GM21717 (cell line): ENCODE data around the gene NMUR2.

Source experiments
- ATAC-seq: cut with Tn5 transposase; IDR thresholded peaks from one replicate; pipeline ENCODE4 v1.9.1; 2021; ENCODE audit warnings: mild to moderate bottlenecking, moderate library complexity; ENCODE audit not compliant: unreplicated experiment

Gene NMUR2, protein sequence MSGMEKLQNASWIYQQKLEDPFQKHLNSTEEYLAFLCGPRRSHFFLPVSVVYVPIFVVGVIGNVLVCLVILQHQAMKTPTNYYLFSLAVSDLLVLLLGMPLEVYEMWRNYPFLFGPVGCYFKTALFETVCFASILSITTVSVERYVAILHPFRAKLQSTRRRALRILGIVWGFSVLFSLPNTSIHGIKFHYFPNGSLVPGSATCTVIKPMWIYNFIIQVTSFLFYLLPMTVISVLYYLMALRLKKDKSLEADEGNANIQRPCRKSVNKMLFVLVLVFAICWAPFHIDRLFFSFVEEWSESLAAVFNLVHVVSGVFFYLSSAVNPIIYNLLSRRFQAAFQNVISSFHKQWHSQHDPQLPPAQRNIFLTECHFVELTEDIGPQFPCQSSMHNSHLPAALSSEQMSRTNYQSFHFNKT

DNA sequence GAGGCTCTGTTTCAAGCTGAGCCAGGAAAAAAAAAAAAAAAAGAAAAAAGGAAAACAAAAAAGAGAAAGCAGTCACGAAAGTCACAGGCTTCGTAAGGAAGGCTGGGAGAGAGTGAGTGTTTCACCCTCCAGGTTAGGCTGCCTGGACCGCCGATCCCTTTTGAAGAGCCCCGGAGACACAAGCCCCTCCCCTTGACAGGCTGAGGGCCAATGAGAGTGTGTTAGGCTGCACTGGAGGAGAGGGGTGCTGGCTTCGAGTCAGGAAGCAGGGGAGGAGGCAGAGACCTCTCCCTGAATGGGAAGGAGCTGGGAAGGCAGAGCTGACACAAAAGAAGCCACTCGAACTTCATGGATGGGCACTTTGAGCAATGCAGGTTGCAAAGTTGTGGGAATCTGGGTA lies at the start of gene NMUR2:
Gene NMUR2, minus strand, starts transcription at position 135 of the 400 bp plus-strand sequence. CDS start 166 bp downstream, outside the sequence.
- ATAC-seq: peak; percentile 73

DNA sequence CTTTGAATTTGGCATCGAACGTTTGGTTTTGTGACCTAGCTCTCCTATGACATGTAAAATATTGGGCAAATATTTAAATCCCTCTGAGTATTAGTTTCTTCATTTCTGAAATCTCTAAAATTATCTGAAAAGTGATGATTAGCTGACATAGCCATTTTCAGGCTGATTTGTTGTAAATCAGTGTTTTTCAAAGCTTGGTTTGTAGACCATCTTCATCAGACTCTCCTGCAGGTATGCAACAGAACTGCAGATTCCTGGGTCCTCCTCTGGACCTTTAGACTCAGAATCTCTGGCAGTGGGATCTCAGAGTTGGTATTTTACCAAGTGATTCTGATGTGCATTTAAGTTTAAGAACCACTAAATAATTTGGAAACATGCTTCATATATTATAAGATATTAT lies 38.9 kb upstream of the NMUR2 start:
- ATAC-seq: no peak

GRCh38 chr5:152439791-152440190 lies 34.7 kb upstream of the NMUR2 start:
- no peak for ATAC-seq

GRCh38 chr5:152437866-152438265 lies 32.8 kb upstream of the NMUR2 start:
- ATAC-seq: no peak

DNA sequence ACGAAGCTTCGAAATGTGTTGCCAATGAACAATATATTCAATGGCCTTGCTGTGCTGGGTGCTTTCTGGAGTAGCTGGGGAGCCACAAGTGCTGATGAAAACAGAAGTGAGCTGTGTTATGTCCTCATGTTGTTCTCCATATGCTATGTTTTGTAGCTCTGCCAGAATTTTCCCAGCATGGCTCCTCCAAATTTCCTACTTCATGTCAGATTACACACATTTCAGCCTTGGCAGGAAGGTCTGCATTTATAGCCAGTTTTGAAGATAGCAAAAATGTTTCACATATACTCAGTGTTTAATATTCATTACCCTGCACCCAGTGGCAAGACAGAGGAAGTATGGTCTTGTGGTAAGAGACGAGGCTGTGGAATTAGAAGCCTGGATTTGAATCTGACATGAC lies 22.6 kb upstream of the NMUR2 start:
- ATAC-seq: no peak

GRCh38 chr5:152425083-152425482 lies 20.0 kb upstream of the NMUR2 start:
- ATAC-seq: no peak

GRCh38 chr5:152424501-152424900 lies 19.4 kb upstream of the NMUR2 start:
- no peak for ATAC-seq

GRCh38 chr5:152422081-152422480 lies 17.0 kb upstream of the NMUR2 start:
- ATAC-seq: no peak

- ATAC-seq: no peak
These were observed 7.0 kb upstream of the NMUR2 start for GRCh38 chr5:152412129-152412528.

GRCh38 chr5:152406082-152406481 lies 1.0 kb upstream of the NMUR2 start:
- no peak for ATAC-seq

GRCh38 chr5:152404494-152404893 lies 585 bp downstream of the NMUR2 start:
- ATAC-seq: no peak

DNA sequence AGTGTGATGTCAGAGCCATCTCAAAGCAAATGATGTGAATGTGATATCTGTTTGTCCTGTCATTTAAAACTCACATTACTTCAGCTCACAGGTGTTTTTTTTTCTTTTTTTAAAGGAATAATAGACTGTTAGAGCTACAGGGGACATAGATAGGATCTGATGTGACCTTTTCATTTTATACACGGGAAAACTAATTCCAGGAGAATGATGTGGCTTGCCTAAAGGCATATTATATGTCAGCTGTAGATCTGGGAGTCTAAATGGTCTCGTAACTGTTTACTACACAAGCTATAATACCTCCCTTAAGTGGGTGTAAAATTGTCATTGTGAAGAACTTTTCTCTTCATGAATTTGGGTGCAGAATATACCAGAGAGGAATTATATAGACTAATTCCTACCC lies 2.0 kb downstream of the NMUR2 start:
- no peak for ATAC-seq

GRCh38 chr5:152400846-152401245 lies 4.2 kb downstream of the NMUR2 start:
- ATAC-seq: no peak

DNA sequence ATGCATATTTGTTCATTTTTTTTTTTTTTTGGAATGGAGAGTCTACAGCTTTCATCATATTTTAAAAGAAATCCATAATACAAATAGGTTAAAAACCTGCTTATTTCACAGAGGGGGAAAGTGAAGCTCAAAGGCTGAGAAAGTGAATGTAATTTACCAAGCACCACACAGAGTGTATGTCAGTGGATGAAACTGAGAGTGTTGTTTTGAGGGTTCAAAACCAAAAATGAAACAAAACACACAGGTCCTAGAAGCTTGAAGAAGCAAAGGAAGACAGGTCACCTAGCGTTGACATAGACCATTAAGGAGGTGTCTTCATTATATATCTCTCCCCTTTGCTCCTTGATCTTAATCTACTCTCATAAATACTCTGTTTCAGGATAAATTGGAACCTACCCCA lies 7.5 kb downstream of the NMUR2 start:
- peak; percentile 95 for ATAC-seq

GRCh38 chr5:152393441-152393840 lies 11.6 kb downstream of the NMUR2 start:
- no peak for ATAC-seq

DNA sequence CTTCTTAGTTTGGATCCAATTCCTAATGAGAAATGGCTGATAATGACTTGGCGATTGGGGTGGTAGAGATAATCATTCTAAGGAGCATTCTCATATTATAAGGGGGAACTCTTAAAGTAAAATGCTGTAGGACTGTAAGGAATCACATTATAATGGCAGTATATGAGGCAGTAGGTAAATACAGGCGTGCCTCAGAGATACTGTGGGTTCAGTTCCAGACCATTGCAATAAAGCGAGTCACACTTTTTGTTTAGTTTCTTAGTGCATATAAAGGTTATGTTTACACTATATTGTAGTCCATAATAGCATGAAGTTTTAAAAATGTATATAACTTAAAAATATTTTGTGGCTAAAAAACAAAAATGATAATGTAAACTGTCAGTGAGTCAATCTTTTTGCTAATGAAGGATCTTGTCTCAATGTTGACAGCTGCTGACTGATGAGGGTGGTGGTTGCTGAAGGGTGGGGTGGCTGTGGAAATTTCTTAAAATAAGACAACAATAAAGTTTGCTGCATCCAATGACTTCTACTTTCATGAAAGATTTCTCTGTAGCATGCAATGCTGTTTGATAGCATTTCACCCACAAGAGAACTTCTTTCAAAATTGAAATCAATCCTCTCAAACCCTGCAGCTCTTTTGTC lies 15.8 kb downstream of the NMUR2 start:
- no peak for ATAC-seq

GRCh38 chr5:152388610-152389009 lies 16.5 kb downstream of the NMUR2 start:
- no peak for ATAC-seq

- ATAC-seq: no peak
These were observed 24.5 kb downstream of the NMUR2 start for GRCh38 chr5:152380415-152381123.

DNA sequence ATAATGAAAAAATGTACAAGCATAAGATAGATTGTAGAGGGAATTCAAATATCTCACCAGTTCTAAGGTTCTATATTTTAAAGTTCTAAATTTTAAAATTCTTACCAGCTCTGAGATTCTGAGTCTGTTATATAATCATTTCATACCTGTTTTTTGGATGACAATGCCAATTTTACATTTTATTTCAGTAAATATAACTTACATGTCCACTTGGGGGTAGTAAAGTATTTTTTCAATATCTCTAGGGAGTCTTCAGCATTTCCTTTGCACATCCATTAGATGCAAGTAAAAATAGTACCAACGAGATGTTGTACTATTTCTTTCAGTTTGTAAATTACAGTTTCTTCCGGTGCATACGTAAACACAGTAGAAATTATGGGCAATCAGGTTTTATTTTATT lies 25.7 kb downstream of the NMUR2 start:
- no peak for ATAC-seq

GRCh38 chr5:152378730-152379129 lies 26.3 kb downstream of the NMUR2 start:
- ATAC-seq: no peak

GRCh38 chr5:152376886-152377285 lies 28.2 kb downstream of the NMUR2 start:
- no peak for ATAC-seq
